ENCODE results near the gene PDE6B. TPM values are rescaled to one million over a fixed set of nuclear protein-coding genes. Genes with fewer than 3 reads are reported as not detected.

The PDE6B gene
- total and polyA plus RNA-seq, 2 of the 13 experiments (the other 11 are each of a cell fraction or from before 2014, with no cell fraction given): 0.38 to 0.40 TPM

DNA sequence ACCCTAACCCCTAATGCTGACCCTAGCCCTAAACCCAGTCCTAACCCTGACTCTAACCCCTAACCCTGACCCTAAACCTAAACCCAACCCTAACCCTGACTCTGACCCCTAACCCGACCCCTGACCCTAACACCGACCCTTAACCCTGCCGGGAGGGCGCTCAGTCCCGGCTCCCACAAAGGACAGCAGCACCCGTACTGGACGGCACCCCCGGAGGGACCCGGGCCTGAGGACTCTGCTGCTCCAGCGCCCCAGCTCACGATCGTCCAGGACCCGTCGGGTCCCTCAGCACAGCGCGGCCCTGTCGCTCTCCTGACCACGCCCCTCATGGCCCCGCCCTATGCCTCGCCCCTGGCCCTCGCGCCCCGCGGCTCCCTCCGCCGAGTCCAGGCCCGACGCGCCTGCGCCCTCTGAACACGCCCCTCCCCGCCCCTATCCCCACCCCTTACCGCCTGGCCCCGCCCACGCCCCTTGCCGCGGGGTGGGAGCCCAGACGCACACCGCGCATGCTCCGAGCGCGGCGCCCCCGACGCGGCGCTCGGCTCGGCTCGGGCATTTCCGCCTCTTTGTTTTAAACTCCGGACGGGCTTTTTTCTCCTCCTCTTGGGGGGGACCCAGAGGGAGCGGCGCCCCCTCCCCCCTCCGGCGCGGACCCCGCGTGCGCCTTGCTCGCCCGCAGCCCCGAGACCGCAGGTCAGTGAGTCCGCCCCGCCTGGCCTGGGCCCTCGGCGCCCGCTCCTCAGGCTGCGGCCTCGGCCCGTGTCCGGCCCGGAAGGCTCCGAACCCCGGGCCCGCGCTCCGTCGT is 80.1 kb downstream of the PDE6B start, which contains the start of gene PCGF3 (continued):
- TF ChIP-seq CCAR2 (optimal IDR thresholded peaks at IDR 0.05; ENCODE audit: low read depth, low read length) (no peak), DMAP1 (CRISPR knock-in tag; IDR thresholded peaks at IDR 0.05) (no peak), SALL1 (CRISPR knock-in tag; IDR thresholded peaks at IDR 0.05) (peak; percentile 46; the same call in 1 of the 2 replicates), YY1 (IDR thresholded peaks at IDR 0.05; ENCODE audit: insufficient read depth, insufficient replicate concordance, low read depth, low read length) (no peak), ZNF121 (CRISPR knock-in tag; IDR thresholded peaks at IDR 0.05) (no peak), ZNF407 (CRISPR knock-in tag; IDR thresholded peaks at IDR 0.05; ENCODE audit: not compliant biosample characterization) (no peak), NPAS2 (CRISPR knock-in tag; IDR thresholded peaks at IDR 0.05; ENCODE audit: borderline replicate concordance) (no peak), NR2F1 (CRISPR knock-in tag; IDR thresholded peaks at IDR 0.05) (peak in 1 of 2 experiments; percentile 91; a peak in 2 of 4 replicates), HOXA5 (CRISPR knock-in tag; IDR thresholded peaks at IDR 0.05) (no peak; the same call in 1 of the 2 replicates)
- TF ChIP-seq, protein P1, sequence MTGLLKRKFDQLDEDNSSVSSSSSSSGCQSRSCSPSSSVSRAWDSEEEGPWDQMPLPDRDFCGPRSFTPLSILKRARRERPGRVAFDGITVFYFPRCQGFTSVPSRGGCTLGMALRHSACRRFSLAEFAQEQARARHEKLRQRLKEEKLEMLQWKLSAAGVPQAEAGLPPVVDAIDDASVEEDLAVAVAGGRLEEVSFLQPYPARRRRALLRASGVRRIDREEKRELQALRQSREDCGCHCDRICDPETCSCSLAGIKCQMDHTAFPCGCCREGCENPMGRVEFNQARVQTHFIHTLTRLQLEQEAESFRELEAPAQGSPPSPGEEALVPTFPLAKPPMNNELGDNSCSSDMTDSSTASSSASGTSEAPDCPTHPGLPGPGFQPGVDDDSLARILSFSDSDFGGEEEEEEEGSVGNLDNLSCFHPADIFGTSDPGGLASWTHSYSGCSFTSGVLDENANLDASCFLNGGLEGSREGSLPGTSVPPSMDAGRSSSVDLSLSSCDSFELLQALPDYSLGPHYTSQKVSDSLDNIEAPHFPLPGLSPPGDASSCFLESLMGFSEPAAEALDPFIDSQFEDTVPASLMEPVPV (CRISPR knock-in tag; IDR thresholded peaks at IDR 0.05): no peak; the same call in 1 of the 2 replicates
- TF ChIP-seq, protein P2, sequence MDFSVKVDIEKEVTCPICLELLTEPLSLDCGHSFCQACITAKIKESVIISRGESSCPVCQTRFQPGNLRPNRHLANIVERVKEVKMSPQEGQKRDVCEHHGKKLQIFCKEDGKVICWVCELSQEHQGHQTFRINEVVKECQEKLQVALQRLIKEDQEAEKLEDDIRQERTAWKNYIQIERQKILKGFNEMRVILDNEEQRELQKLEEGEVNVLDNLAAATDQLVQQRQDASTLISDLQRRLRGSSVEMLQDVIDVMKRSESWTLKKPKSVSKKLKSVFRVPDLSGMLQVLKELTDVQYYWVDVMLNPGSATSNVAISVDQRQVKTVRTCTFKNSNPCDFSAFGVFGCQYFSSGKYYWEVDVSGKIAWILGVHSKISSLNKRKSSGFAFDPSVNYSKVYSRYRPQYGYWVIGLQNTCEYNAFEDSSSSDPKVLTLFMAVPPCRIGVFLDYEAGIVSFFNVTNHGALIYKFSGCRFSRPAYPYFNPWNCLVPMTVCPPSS (IDR thresholded peaks at IDR 0.05): no peak
- TF ChIP-seq, protein P3, sequence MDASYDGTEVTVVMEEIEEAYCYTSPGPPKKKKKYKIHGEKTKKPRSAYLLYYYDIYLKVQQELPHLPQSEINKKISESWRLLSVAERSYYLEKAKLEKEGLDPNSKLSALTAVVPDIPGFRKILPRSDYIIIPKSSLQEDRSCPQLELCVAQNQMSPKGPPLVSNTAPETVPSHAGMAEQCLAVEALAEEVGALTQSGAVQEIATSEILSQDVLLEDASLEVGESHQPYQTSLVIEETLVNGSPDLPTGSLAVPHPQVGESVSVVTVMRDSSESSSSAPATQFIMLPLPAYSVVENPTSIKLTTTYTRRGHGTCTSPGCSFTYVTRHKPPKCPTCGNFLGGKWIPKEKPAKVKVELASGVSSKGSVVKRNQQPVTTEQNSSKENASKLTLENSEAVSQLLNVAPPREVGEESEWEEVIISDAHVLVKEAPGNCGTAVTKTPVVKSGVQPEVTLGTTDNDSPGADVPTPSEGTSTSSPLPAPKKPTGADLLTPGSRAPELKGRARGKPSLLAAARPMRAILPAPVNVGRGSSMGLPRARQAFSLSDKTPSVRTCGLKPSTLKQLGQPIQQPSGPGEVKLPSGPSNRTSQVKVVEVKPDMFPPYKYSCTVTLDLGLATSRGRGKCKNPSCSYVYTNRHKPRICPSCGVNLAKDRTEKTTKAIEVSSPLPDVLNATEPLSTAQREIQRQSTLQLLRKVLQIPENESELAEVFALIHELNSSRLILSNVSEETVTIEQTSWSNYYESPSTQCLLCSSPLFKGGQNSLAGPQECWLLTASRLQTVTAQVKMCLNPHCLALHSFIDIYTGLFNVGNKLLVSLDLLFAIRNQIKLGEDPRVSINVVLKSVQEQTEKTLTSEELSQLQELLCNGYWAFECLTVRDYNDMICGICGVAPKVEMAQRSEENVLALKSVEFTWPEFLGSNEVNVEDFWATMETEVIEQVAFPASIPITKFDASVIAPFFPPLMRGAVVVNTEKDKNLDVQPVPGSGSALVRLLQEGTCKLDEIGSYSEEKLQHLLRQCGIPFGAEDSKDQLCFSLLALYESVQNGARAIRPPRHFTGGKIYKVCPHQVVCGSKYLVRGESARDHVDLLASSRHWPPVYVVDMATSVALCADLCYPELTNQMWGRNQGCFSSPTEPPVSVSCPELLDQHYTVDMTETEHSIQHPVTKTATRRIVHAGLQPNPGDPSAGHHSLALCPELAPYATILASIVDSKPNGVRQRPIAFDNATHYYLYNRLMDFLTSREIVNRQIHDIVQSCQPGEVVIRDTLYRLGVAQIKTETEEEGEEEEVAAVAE (CRISPR knock-in tag; IDR thresholded peaks at IDR 0.05; ENCODE audit: borderline replicate concordance): no peak
